Adrenal gland (tissue), 12 donors: ENCODE results near the gene TMIGD3. TPM values are rescaled to one million over a fixed set of nuclear protein-coding genes. Genes with fewer than 3 reads are reported as not detected.

ENCODE experiments used
- DNase-seq, 7 donors: peaks; one replicate each; pipeline ENCODE4 v3.0.0-alpha.2; 2019 to 2020
- H3K27ac ChIP-seq, 5 donors: fragments of 200-600 bp; sonication (generic) in 4 of 5; 1 replicate in 3 of 5; 2 replicates in 2 of 5; pipeline versions ENCODE4 v1.5.1 to v1.8.0; 2016 to 2020; ENCODE audit warnings: mild to moderate bottlenecking in 1 of 5
- H3K27me3 ChIP-seq: fragments of 200-600 bp; 2 replicates; pipeline ENCODE4 v1.8.0; 2021
- H3K36me3 ChIP-seq, 2 donors: fragments of 200-600 bp; replicated peaks in 1 of 2; 1 replicate in 1 of 2; 2 replicates in 1 of 2; pipeline versions ENCODE4 v1.5.1 to v1.8.0; 2018 to 2022
- H3K4me1 ChIP-seq, 2 donors: fragments of 200-600 bp; replicated peaks in 1 of 2; 1 replicate in 1 of 2; 2 replicates in 1 of 2; pipeline versions ENCODE4 v1.5.1 to v1.8.0; 2018 to 2021
- H3K4me3 ChIP-seq, 4 donors: fragments of 200-600 bp; sonication (generic) in 3 of 4; one replicate each; pipeline ENCODE4 v1.5.1; 2016 to 2018
- H3K9me3 ChIP-seq, 3 donors: fragments of 200-600 bp; sonication (generic) in 1 of 3; replicated peaks in 1 of 3; 1 replicate in 2 of 3; 2 replicates in 1 of 3; pipeline versions ENCODE4 v1.5.1 to v1.8.0; 2016 to 2021
- CTCF ChIP-seq, 6 experiments: fragments of 450-650 bp in 4 of 6; fragments of 200-600 bp in 2 of 6; sonication (generic) in 1 of 6; IDR thresholded peaks; 1 replicate in 5 of 6; 2 replicates in 1 of 6; pipeline versions ENCODE4 v1.5.1 to v1.8.0; 2016 to 2021; ENCODE audit warnings: antibody characterized with exemption in 6 of 6, mild to moderate bottlenecking in 2 of 6, moderate library complexity in 1 of 6
- POLR2A ChIP-seq, 2 donors: fragments of 450-650 bp; IDR thresholded peaks; one replicate each; pipeline ENCODE4 v1.6.1; 2017; ENCODE audit warnings: antibody characterized with exemption in 2 of 2, mild to moderate bottlenecking in 2 of 2, moderate library complexity in 1 of 2
- WGBS, 4 donors: extraction: QIAGEN DNeasy Blood & Tissue Kit in 2 of 4; methylation state at CpG; one replicate each; pipeline versions ENCODE4 v1.1.5 to v1.1.7; 2013 to 2017; 5-methylcytosine and 5-hydroxymethylcytosine counted together
- intact Hi-C, 2 donors: fragments of 100-400 bp; cut with DNase I; formaldehyde crosslinking; loops; one replicate each; pipeline versions ENCODE4 v1.14.1 to v1.15.0; 2022 to 2023
- polyA plus RNA-seq, 3 donors: library from polyadenylated mRNA; stranded (reverse); fragments of 200-250 nt in 2 of 3; fragments of 350-450 nt in 1 of 3; fragmentation: Illumina TruSeq in 1 of 3; extraction: RNeasy Lipid Tissue Mini Kit (QIAGEN cat#74804) in 1 of 3; gene quantifications; one replicate each; pipeline ENCODE4 v1.2.3, GENCODE V29; 2013 to 2014
- total RNA-seq, 9 donors: library from RNA; depleted of rRNA in 4 of 9; stranded (reverse); fragments of >200 nt in 4 of 9; fragments of 120-200 nt in 1 of 9; fragmentation: NEBNext Ultra II Directional in 1 of 9; extraction: Animal tissue kit (Norgen Biotek cat#: 25700) in 1 of 9; gene quantifications; one replicate each; pipeline versions ENCODE4 v1.1.0 to v1.2.4, GENCODE V29; 2013 to 2023
- donor health status: healthy with polysubstance abuse.
- donor health status: Bipolar disorder and iron deficiency.
- donor health status: DM: yes; HTN: yes; CAD: no.
- donor health status: DM: no; HTN: no; CAD: no.
- donor health status: DM: no; HTN: no; CAD: no.
- donor health status: DM: yes; HTN: yes; CAD: no.

The TMIGD3 gene
- total and polyA plus RNA-seq, 12 donors: 2.4 to 53.8 (median 24.8) TPM

- no peak for DNase-seq
- 56 to 70% (median 66%) methylated on average over 4 of the region's 4 CpGs for WGBS, 4 donors
- H3K36me3 ChIP-seq: peaks cover 0 to 2% of the 10 kb centered on the region in 2 donors
- no peak for TF ChIP-seq POLR2A (IDR thresholded peaks at IDR 0.05)
- TF ChIP-seq CTCF (IDR thresholded peaks at IDR 0.05): no peak
- H3K27ac ChIP-seq: peak overlapping the region in 3 of 5 donors; percentile 38 to 80 (median 66)
- H3K4me3 ChIP-seq: peak overlapping the region in 1 of 4 donors; percentile 34
- H3K4me1 ChIP-seq: peaks cover 3 to 17% of the 10 kb centered on the region in 2 donors
- H3K27me3 ChIP-seq: no peaks in the 10 kb centered on the region
- intact Hi-C loops: no loop called here
- H3K9me3 ChIP-seq: no peaks in the 10 kb centered on the region
Observed at GRCh38 chr1:111474521-111474920, 28.9 kb downstream of the TMIGD3 start.

- Histone ChIP-seq H3K4me3 (peak overlapping the region in 1 of 4 donors; percentile 34), H3K27ac (peak overlapping the region in 4 of 5 donors; percentile 38 to 80 (median 61)), H3K9me3 (no peaks in the 10 kb centered on the region), H3K4me1 (peaks cover 3 to 17% of the 10 kb centered on the region in 2 donors), H3K36me3 (peaks cover 0 to 3% of the 10 kb centered on the region in 2 donors), H3K27me3 (no peaks in the 10 kb centered on the region)
- DNase-seq: no peak
- WGBS, 4 donors: 45 to 72% (median 59%) methylated on average over 5 of the region's 5 CpGs
- intact Hi-C loops: no loop called here
- no peak for TF ChIP-seq POLR2A (IDR thresholded peaks at IDR 0.05)
- TF ChIP-seq CTCF (IDR thresholded peaks at IDR 0.05): no peak
Observed at GRCh38 chr1:111474106-111474505, 29.3 kb downstream of the TMIGD3 start.

GRCh38 chr1:111471538-111471937 lies 31.9 kb downstream of the TMIGD3 start:
- peaks cover 0 to 3% of the 10 kb centered on the region in 2 donors for H3K36me3 ChIP-seq
- H3K27ac ChIP-seq: peak overlapping the region in 2 of 5 donors; percentile 22 to 55
- H3K4me3 ChIP-seq: no peak overlapping the region
- DNase-seq: no peak
- intact Hi-C loops: no loop called here
- peaks cover 3 to 17% of the 10 kb centered on the region in 2 donors for H3K4me1 ChIP-seq
- no peak for TF ChIP-seq CTCF (IDR thresholded peaks at IDR 0.05)
- no peak for TF ChIP-seq POLR2A (IDR thresholded peaks at IDR 0.05)
- H3K9me3 ChIP-seq: no peaks in the 10 kb centered on the region
- no peaks in the 10 kb centered on the region for H3K27me3 ChIP-seq
- 85 to 96% (median 94%) methylated on average over 3 of the region's 3 CpGs for WGBS, 4 donors

- WGBS, 4 donors: 35 to 40% (median 37%) methylated on average over 3 of the region's 3 CpGs
- intact Hi-C loops: no loop called here
- TF ChIP-seq POLR2A (IDR thresholded peaks at IDR 0.05) (no peak), CTCF (IDR thresholded peaks at IDR 0.05) (no peak)
- peak in 5 of 7 donors; percentile 45 to 71 (median 63) for DNase-seq
- Histone ChIP-seq H3K36me3 (peaks cover 0 to 3% of the 10 kb centered on the region in 2 donors), H3K27ac (peak overlapping the region in 2 of 5 donors; percentile 22 to 51), H3K4me1 (peaks cover 3 to 12% of the 10 kb centered on the region in 2 donors), H3K9me3 (no peaks in the 10 kb centered on the region), H3K27me3 (no peaks in the 10 kb centered on the region), H3K4me3 (no peak overlapping the region)
Observed at GRCh38 chr1:111471012-111471411, 32.4 kb downstream of the TMIGD3 start.
